NCI-H2196 (cell line): Measurements from ENCODE around the gene PIGW.

ENCODE experiments used
- DNase-seq: peaks from one replicate; lab custom pipeline; 2025; ENCODE audit not compliant: unreplicated experiment; lab: John Stamatoyannopoulos, UW

Gene PIGW, protein sequence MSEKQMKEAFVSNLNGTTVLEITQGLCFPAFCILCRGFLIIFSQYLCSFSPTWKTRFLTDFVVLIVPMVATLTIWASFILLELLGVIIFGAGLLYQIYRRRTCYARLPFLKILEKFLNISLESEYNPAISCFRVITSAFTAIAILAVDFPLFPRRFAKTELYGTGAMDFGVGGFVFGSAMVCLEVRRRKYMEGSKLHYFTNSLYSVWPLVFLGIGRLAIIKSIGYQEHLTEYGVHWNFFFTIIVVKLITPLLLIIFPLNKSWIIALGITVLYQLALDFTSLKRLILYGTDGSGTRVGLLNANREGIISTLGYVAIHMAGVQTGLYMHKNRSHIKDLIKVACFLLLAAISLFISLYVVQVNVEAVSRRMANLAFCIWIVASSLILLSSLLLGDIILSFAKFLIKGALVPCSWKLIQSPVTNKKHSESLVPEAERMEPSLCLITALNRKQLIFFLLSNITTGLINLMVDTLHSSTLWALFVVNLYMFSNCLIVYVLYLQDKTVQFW

DNA sequence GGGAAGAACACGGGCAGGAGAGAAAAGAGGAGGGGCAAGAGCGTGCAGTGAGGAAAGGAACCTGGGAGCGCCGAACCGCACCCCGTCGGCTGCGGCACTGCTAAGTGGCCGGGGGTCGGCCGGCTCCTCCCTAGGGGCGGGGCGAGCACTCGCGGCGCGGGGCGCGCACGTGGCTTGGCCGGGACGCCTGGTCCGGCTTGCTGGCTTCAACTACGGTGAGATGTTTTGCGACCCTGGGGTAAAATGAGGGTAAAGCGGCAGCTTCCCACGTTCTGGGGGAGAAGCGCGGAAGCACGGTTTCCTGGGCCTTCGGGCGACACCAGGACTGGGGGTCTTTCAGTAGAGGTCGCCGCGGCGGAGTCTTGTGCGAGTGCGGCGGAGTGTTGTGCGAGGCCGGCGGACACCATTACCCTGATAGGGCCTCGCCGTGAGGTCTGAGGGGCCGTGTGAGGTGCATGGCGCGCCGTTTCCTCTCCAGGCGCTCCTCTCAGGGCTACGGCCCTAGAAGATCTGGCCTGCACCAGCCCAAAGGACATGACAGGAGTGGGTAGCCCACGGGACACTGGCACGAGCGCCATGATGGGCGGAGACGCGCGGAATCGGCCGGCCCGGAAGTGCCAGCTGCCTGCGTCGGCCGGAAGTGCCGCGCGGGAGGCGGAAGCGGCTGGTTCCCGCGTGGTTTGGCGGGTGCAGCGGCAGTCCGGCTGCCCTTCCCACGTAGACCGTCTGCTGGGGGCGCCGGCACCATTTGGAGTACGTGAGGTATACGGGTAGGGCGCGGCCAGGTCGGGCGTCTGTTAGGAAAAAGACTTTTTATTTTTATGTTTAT is at the start of gene PIGW, which contains the start of gene MYO19:
PIGW (plus strand) TSS at position 148 of the 829 bp plus-strand sequence. CDS start 2,115 bp downstream, outside the sequence.
MYO19 (minus strand) TSS at position 29 of the 829 bp plus-strand sequence. CDS start 2,330 bp downstream, outside the sequence.
- peak; percentile 73 for DNase-seq

DNA sequence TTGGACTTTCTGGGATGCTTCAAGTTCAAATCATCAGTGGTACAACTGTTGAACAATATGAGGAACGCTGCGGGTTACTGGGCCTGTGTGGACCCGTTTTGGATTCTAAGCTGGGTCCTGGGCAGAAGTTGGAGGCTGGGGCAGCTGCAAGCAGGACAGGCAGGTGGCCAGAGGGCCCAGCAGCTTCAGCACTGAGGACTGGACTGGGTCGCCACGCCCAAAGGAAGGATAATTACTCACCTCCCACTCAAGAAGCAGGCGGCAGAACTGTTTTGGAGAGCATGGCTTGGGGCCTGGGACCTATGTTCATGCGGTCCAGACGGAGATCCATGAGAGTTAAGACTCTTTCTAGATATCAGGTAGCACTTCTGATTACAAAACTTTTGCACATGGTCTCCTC is 49.8 kb upstream of the PIGW start:
- DNase-seq, result no peak

DNA sequence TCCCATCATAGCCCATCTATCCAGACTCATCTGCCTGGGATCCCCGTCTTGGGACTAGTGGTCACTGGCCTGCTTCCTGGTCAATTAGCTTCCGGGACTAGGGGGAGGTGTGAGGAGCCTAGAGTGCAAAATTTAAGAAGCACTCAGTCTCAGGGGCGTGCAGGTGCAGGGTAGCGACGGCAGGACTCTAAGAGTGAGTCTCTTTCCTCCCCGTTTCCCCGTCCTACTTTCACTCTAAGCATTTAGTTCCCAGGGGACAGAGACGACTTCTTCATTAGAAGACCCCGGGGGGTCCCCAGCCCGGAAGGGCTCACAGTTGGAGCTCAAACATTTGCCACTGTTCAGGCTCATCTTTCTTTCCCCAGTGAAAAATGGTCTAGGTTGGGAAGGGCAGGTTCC is 49.0 kb upstream of the PIGW start:
- DNase-seq, result no peak

DNA sequence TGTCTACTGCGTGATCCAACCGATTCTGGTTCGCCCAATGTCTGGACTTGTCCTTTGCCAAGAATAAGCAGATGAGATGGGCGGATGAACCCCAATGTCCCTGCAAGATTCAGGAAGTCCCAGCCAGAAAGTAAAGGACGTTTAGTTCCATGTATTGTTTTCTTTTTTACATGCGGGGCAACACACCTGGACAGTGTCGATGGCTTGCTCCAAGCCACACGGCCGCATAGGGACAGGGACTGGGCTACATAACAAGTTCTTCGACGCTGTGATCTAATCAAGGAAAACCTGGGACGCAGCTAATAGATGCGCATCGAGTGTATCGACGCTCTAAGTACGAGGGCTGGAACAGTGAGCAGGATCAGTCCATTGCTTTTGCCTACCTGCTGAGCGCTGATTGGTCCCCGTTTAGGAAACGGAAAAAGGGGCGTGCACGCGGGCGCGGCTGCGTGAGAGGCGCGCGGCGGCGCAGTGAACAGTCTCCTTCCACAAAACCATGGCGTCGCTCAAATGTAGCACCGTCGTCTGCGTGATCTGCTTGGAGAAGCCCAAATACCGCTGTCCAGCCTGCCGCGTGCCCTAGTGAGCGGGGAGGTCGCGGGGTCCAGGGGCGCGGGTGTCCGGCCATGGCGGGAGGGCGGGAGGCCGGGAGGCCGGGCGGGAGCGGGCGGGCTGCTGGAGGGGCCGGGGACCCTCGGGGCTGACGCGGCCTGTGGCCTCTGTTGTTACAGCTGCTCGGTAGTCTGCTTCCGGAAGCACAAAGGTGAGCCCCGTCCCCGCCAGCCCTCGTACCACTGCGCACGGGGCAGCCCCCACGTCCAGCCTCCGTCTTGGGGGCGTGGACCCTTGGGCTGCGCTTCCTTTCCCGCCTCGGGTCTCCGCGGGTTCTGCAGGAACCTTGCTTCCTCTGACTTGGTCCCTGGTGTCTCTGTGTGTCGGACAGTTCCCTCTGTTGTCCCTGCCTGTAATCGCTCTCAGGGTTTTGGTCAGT is 48.3 kb upstream of the PIGW start, which contains the start of gene ZNHIT3:
ZNHIT3 (plus strand) TSS at position 478 of the 991 bp plus-strand sequence; CDS start at position 497, 19 bp downstream.
- DNase-seq, result peak; percentile 81

DNA sequence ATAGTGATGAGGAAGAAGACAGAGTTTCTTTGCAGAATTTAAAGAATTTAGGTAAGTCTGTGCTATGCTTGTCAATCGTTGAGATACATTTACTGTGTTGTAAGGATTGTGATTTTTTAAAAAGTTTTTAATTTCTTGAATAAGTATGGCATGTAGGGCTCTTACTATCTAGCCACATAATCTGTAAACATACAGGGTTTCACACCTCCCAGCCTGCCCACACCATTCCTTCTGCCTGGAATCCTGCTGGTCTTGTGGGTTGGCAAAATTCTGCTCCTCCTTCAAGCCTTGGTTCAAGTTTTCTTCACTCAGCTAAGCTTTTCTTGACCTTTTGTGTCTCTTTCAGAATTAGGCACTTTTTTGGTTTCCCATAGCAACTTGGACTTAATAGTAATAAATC is 40.8 kb upstream of the PIGW start:
- DNase-seq, result no peak

DNA sequence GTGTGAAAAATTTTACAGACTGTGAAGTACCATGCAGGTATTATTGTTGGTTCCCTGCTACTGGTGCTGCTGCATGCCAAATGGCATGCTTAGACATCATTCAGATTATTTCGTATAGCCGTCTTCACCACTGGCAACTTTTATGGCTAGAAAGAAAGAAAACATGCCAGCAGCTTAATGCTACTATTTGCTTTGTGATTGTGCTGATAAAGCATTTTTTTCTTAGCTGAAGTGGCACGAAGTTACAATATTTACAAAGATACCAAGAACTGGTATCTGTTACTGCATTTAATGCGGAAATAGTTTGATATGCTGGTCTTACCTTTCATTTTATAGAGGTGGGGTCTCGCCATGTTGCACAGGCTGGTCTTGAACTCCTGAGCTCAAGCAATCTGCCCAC is 40.1 kb upstream of the PIGW start:
- no peak for DNase-seq

DNA sequence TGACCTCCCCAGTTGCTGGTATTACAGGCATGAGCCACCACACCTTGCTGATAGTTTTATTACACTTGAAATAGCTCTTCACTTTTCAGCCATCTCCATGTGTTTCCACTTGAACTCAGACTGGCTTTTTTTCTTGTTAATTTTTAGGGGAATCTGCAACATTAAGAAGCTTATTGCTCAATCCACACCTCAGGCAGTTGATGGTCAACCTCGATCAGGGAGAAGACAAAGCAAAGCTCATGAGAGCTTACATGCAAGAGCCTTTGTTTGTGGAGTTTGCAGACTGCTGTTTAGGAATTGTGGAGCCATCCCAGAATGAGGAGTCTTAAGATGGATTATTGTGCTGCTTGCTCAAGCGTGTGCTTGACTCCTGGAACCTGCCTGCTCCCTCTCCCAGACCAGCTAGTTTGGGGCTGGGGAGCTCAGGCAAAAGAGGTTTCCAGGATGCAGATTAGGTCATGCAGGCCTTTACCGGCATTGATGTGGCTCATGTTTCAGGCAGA is 39.7 kb upstream of the PIGW start:
- no peak for DNase-seq

DNA sequence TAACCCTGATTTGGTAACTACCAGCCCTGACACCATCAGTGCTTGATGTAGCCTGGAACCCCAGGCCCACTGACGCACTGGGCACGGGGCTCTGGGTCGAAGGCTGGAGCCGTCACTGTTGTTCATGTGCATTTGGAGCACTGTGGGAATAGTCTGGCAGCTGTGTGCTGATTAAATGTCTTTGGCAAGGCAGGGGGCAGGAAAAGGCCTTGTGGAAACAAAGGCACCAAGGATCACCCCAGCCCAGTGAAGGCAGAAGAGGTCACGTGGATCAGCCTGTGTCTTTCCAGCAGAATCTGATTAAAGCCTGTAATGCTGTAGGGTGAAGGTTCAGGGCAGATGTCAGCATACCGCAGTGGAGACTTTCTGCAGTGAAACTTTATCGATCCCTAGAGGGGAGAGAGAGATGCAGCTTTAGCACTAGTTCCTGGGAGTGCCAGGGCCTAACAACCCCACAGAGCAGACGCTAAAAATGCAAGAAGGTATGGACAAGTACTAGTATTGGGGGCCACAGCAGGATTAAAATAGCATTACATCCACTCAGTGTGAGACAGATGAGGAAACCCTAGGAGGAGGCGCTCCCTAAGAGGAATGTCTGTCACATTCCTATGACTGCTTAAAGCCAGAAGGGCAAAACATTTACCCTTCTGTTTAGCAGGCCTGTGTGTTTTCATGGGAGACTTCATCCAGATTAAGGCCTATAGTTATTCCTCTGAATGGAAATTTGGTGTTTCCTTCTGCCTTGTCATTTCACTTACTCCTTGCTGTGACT is 38.6 kb upstream of the PIGW start:
- no peak for DNase-seq

DNA sequence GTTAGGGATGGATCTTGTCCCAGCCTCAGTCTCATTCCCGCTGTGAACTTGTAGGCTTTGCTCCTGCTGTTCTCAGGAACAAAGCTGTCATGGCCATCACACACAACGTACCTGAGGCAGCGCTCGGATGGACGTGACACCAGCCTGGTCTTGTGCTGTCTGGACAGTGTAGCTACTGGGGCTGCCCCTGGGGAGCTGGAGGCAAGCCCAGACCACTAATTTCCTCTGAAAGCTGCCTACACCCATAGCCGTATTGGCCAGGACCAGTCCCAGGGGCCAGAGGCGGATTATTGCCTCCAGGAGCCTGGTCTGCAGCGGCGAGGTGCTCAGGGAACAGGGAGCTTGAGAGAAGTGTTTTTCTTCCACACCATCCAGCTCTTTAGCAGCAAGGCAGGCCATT is 36.6 kb upstream of the PIGW start:
- DNase-seq, result no peak

DNA sequence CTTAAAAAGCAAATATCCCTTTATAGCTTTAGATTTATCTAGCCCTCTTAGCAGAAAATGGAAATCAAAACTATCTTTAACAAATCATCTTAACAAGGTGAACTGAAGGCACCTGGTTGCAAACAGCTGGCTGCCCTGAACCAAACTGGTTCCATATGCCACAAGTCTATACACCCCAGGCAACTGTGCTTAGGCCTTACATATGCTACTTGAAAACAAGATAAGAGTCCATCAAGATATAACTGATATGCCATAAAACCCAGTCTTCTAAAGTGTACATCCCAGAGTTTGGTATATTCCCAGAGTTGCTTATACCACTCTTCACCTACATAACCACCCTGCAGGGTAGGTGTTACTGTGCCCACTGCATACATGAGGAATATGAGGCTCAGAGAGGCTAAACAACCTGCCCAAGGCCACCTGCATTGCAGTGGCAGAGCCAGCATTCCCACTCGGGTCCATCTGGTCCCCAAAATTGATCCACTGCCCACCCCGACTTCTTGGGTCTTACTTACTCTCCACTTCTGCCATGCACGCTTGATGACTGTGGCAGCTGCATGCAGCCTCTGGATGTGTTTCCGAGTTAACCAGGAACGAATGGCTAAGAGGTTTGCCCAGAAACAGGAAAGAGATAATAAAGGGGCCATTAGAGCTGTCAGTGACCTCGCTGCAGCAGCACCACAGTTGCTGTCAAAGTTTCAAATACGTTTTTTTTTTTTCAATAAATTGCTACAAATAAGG is 36.1 kb upstream of the PIGW start:
- no peak for DNase-seq

DNA sequence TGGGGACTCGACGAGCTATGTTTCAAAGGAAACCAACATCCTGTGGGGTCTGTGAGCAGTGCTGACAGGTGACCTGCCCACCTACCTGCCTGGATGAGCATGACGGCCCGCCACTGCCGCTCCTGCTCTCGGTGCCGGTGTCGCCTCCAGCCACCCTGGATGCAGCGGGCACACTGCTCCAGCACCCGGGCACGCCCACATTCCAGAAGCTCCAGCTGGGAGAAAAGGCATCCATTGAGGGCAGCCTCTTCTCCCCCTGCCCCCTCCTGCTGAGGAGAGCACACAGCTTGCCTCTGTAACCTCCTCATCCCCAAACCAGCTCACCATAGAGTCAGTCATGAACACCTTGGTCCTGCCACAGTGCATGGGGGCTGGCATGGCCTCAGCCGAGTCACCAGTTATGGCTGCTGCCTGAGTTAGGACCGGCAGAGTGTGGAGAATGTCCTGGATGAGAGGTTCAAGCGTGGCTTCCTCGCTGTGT is 34.0 kb upstream of the PIGW start:
- DNase-seq, result no peak

DNA sequence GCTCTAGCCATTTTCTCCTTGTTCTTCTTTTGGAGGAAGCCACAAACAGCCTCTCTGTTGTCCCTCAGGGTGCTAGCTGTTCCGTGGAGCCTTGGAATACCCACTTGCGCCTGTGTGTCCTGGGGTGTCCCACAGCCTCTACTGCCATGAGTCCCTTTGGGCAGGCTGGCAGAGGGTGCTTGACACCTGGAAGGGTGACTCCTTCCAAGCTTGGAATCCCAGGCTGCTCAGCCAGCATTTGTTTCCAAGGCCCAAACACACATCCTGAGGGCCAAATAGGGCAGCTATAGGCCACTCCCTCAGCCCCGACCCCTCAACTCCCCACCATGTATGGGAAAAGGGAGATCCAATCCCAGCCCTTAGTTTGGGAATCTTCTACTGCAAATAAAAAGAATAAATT is 33.4 kb upstream of the PIGW start:
- no peak for DNase-seq

DNA sequence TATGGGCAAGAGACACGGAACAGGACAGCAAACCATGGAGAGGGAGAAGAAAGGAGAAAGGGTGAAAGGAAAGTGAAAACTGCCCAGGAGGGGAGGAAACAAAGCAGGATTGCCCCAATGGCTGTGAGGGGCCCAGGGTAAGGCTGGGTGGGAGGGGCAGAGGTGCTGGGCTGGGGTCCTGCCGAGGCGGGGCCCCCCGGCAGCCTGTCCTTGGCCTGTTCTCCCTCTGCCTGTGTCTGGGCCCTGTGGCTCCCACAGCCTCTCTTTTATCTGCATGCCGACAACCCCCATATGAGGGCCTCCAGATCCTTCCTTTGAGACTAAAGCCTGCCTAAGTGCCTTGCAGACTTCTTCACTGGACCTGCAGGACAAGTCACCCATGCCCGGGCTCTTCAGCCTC is 32.8 kb upstream of the PIGW start:
- no peak for DNase-seq

DNA sequence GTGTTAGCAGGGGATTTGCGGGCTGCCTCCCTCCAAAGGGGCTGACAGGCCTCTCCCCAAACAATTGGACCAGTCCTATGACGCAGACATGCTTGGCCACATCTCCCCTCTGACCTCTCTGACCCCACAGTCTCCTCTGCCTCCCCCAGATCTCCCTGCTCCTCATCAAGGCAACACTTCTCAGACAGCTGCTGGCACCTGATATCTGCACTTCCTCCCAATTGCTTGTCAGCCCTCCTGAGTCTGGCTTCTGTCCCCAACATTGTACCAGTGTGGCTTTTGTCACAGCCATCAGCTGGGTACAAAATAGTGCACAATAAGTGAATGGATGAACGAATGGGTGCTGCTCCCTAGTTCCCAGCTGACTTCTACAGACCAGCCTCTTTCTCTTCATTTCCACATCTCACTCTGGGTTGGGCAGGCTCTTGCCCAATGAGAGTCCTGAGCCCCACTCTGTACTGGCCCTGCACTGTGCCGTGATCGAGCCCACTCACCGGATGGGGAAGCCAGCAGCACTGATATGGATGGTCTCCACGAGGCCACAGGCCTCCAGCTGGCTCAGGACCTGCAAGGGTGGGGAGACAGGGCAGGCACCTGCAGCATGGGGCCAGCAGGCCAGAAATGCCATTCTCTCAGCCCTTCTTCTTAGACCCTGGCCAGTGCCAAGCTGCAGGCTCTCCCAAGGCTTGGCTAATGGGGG is 31.2 kb upstream of the PIGW start:
- no peak for DNase-seq

DNA sequence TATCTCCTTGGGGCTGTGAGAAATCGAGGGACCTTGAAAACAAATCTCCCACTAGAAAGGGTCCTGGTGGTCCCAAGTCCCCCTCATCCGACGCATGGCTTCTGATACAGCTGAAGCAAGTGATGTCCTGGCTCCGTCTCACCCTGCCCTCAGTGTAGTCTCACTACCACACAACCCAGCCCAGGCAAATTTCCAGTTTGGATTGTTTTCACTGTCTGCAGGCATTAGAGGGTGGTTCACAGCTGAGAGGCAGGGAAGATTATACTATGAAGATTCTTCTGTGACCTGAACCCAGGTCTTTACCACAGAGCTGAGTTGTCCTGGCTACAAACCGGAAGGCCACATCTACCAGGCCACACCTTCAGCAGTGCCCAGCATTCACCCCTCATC is 30.6 kb upstream of the PIGW start:
- DNase-seq, result no peak

DNA sequence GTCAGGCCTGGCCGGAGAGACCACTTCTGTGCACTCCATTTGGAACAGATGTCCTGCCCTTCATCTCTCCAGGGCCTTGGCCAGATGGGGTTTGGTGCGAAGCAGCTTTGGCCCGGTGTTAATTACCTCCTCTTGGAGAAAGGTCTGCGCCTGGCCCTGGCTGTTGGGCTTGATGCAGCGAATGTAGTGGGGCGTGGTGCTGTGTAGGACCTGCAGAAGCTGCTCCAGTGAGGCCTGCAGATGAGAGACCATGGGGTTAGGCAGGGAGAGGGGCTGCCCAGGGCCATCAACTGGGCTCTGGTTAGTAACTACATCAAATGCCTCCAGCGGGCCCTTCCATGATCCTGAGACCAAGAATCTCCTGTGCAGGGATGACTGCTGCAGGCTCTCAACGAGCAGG is 29.6 kb upstream of the PIGW start:
- no peak for DNase-seq

DNA sequence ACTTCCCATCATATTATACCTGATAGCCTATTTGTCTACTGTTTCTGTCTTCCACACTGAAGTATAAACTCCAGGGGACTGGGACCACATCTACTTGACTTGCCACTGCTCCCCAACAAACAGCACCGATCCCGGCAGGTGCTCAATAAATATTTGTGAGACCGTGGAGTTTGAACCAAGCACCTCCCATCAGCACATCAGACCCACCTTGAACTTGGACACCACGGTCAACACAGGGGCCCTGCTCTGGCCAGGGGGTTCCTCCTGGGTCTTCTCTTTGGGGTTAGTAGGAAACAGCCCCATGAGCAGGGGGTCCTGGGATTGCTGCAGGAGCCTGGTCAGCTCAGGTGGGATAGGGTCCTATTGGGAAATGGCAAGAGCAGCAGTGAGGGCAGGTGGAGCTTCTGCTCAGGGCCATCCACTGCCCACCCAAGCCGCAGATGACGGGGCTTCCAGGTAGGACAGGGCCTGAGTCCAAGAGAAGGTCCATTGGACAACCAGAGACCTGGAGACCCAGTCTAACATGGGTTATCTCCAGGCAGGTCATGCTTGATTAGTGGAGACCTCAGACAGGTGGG is 28.4 kb upstream of the PIGW start:
- DNase-seq, result no peak

DNA sequence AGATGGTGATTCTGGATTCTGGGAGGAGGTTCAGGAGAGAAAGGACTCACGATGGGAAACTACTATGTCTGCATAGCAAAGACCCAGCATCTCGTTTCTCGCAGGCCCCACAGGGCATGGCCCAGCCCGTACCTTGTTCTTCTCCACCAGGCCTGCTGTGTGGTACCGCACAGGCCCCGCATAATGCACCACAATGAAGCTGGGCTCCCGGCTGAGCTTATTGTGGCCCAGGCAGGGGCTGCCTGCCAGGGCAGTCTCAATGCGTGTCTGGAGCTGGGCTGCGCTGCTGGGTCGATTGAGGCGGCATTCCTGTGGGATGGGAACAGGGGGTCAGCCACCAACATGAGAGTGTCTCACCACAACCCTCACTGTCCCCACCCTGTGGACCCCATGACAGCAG is 28.0 kb upstream of the PIGW start:
- no peak for DNase-seq
